Muscle layer of colon (tissue), 2 donors: Measurements from ENCODE around the gene SMARCD3.
A peak's percentile ranks its signal among the peaks of the same experiment; 100 is the strongest.

Experiments
- H3K27ac ChIP-seq: one replicate; pipeline ENCODE4 v1.7.0; 2013; ENCODE audit warnings: low read depth, mild to moderate bottlenecking, low read length, moderate library complexity
- H3K27me3 ChIP-seq, 2 donors: one replicate each; pipeline ENCODE4 v1.7.0; 2013; ENCODE audit warnings: low read length in 2 of 2, mild to moderate bottlenecking in 2 of 2; ENCODE audit not compliant: insufficient read depth in 2 of 2, control insufficient read depth in 1 of 2
- H3K36me3 ChIP-seq: one replicate; pipeline ENCODE4 v1.7.0; 2013; ENCODE audit warnings: mild to moderate bottlenecking, low read length; ENCODE audit not compliant: insufficient read depth
- H3K4me1 ChIP-seq: one replicate; pipeline ENCODE4 v1.7.0; 2013; ENCODE audit warnings: mild to moderate bottlenecking, low read length; ENCODE audit not compliant: insufficient read depth
- H3K4me3 ChIP-seq, 2 donors: one replicate each; pipeline ENCODE4 v1.7.0; 2013; ENCODE audit warnings: low read length in 2 of 2, low read depth in 1 of 2, mild to moderate bottlenecking in 1 of 2, moderate library complexity in 1 of 2
- H3K9ac ChIP-seq: one replicate; pipeline ENCODE4 v1.7.0; 2013; ENCODE audit warnings: low read length
- H3K9me3 ChIP-seq: one replicate; pipeline ENCODE4 v1.7.0; 2013; ENCODE audit warnings: mild to moderate bottlenecking, low read length
- donor health status: abdominal sarcoma.
- donor health status: Adenocarcinoma of cecum.

The SMARCD3 gene

GRCh38 chr7:151231080-151231479 lies 17.4 kb downstream of the SMARCD3 start:
- H3K9me3 ChIP-seq = no peaks in the 10 kb centered on the region
- no peak overlapping the region for H3K27ac ChIP-seq
- H3K27me3 ChIP-seq = no peaks in the 10 kb centered on the region
- peaks cover 29% of the 10 kb centered on the region for H3K4me1 ChIP-seq
- no peak overlapping the region for H3K9ac ChIP-seq
- no peak overlapping the region for H3K4me3 ChIP-seq
- peaks cover 8% of the 10 kb centered on the region for H3K36me3 ChIP-seq

- H3K9ac ChIP-seq = no peak overlapping the region
- no peaks in the 10 kb centered on the region for H3K27me3 ChIP-seq
- peaks cover 9% of the 10 kb centered on the region for H3K36me3 ChIP-seq
- no peaks in the 10 kb centered on the region for H3K9me3 ChIP-seq
- no peak overlapping the region for H3K4me3 ChIP-seq
- peaks cover 38% of the 10 kb centered on the region for H3K4me1 ChIP-seq
- no peak overlapping the region for H3K27ac ChIP-seq
Observed at GRCh38 chr7:151229249-151229648, 19.2 kb downstream of the SMARCD3 start.

GRCh38 chr7:151228024-151228866 lies 20.2 kb downstream of the SMARCD3 start:
- Histone ChIP-seq H3K9me3 (no peaks in the 10 kb centered on the region), H3K27ac (peak overlapping the region; percentile 88), H3K36me3 (peaks cover 19% of the 10 kb centered on the region), H3K27me3 (no peaks in the 10 kb centered on the region), H3K9ac (peak overlapping the region; percentile 47), H3K4me3 (peak overlapping the region; percentile 69 to 92), H3K4me1 (peaks cover 32% of the 10 kb centered on the region)

GRCh38 chr7:151226875-151227782 lies 21.4 kb downstream of the SMARCD3 start, which contains the start of gene ABCF2:
TSS of gene ABCF2 (minus strand) at chr7:151227205. CDS start at chr7:151226458, 747 bp downstream.
- Histone ChIP-seq H3K27ac (peak within 1 kb of the TSS; percentile 88), H3K4me3 (peak within 1 kb of the TSS; percentile 85 to 92), H3K9ac (peak within 1 kb of the TSS; percentile 65), H3K4me1 (peaks cover 28% of the 10 kb centered on the region), H3K27me3 (no peaks in the 10 kb centered on the region), H3K36me3 (peaks cover 29% of the 10 kb centered on the region), H3K9me3 (no peaks in the 10 kb centered on the region)

GRCh38 chr7:151226560-151226874 lies 22.0 kb downstream of the SMARCD3 start:
- Histone ChIP-seq H3K27ac (peak overlapping the region; percentile 88), H3K4me1 (peaks cover 22% of the 10 kb centered on the region), H3K27me3 (no peaks in the 10 kb centered on the region), H3K9ac (peak overlapping the region; percentile 65), H3K4me3 (peak overlapping the region; percentile 85 to 92), H3K36me3 (peaks cover 29% of the 10 kb centered on the region), H3K9me3 (no peaks in the 10 kb centered on the region)

- Histone ChIP-seq H3K4me1 (peaks cover 21% of the 10 kb centered on the region), H3K9ac (peak overlapping the region; percentile 65), H3K36me3 (peaks cover 29% of the 10 kb centered on the region), H3K4me3 (peak overlapping the region; percentile 85 to 92), H3K27ac (no peak overlapping the region), H3K27me3 (no peaks in the 10 kb centered on the region), H3K9me3 (no peaks in the 10 kb centered on the region)
Observed at GRCh38 chr7:151225948-151226510, 22.5 kb downstream of the SMARCD3 start.

GRCh38 chr7:151223728-151224127 lies 24.8 kb downstream of the SMARCD3 start:
- Histone ChIP-seq H3K27ac (no peak overlapping the region), H3K36me3 (peaks cover 50% of the 10 kb centered on the region)

GRCh38 chr7:151218170-151218569 lies 30.3 kb downstream of the SMARCD3 start:
- Histone ChIP-seq H3K27ac (no peak overlapping the region), H3K4me1 (no peaks in the 10 kb centered on the region), H3K36me3 (peaks cover 85% of the 10 kb centered on the region), H3K27me3 (no peaks in the 10 kb centered on the region), H3K9ac (no peak overlapping the region), H3K9me3 (no peaks in the 10 kb centered on the region), H3K4me3 (no peak overlapping the region)

More at GRCh38 chr7:151223728-151224127, 24.8 kb downstream of the SMARCD3 start:
- H3K4me3 ChIP-seq = no peak overlapping the region
- H3K9me3 ChIP-seq = no peaks in the 10 kb centered on the region
- H3K27me3 ChIP-seq = no peaks in the 10 kb centered on the region
- no peak overlapping the region for H3K9ac ChIP-seq
- peaks cover 21% of the 10 kb centered on the region for H3K4me1 ChIP-seq

GRCh38 chr7:151215396-151215795 lies 33.1 kb downstream of the SMARCD3 start:
- Histone ChIP-seq H3K4me1 (no peaks in the 10 kb centered on the region), H3K27ac (no peak overlapping the region), H3K9ac (no peak overlapping the region), H3K27me3 (no peaks in the 10 kb centered on the region), H3K9me3 (no peaks in the 10 kb centered on the region), H3K4me3 (no peak overlapping the region), H3K36me3 (peaks cover 77% of the 10 kb centered on the region)

GRCh38 chr7:151213826-151214225 lies 34.7 kb downstream of the SMARCD3 start:
- H3K9me3 ChIP-seq = no peaks in the 10 kb centered on the region
- no peak overlapping the region for H3K4me3 ChIP-seq
- H3K36me3 ChIP-seq = peaks cover 64% of the 10 kb centered on the region

GRCh38 chr7:151212626-151213025 lies 35.9 kb downstream of the SMARCD3 start:
- H3K9me3 ChIP-seq = no peaks in the 10 kb centered on the region
- no peak overlapping the region for H3K9ac ChIP-seq
- H3K4me3 ChIP-seq = no peak overlapping the region
- no peaks in the 10 kb centered on the region for H3K4me1 ChIP-seq
- no peaks in the 10 kb centered on the region for H3K27me3 ChIP-seq
- peaks cover 52% of the 10 kb centered on the region for H3K36me3 ChIP-seq
- H3K27ac ChIP-seq = no peak overlapping the region

More at GRCh38 chr7:151213826-151214225, 34.7 kb downstream of the SMARCD3 start:
- no peaks in the 10 kb centered on the region for H3K27me3 ChIP-seq
- H3K9ac ChIP-seq = no peak overlapping the region
- H3K27ac ChIP-seq = no peak overlapping the region
- H3K4me1 ChIP-seq = no peaks in the 10 kb centered on the region
